Measurements from ENCODE around the gene THBS1.

THBS1 gene

GRCh38 chr15:39591896-39592315 is 11.0 kb downstream of the THBS1 start:
- TF ChIP-seq YY1 (IDR thresholded peaks at IDR 0.05; ENCODE audit: low read depth) (no peak), ZBTB7A (IDR thresholded peaks at IDR 0.05; ENCODE audit: low read depth) (no peak), TCF12 (IDR thresholded peaks at IDR 0.05; ENCODE audit: low read depth) (no peak), USF1 (IDR thresholded peaks at IDR 0.05) (no peak), CREB1 (IDR thresholded peaks at IDR 0.05; ENCODE audit: low read depth) (no peak), EGR1 (IDR thresholded peaks at IDR 0.05) (no peak)
- TF ChIP-seq, protein P1, sequence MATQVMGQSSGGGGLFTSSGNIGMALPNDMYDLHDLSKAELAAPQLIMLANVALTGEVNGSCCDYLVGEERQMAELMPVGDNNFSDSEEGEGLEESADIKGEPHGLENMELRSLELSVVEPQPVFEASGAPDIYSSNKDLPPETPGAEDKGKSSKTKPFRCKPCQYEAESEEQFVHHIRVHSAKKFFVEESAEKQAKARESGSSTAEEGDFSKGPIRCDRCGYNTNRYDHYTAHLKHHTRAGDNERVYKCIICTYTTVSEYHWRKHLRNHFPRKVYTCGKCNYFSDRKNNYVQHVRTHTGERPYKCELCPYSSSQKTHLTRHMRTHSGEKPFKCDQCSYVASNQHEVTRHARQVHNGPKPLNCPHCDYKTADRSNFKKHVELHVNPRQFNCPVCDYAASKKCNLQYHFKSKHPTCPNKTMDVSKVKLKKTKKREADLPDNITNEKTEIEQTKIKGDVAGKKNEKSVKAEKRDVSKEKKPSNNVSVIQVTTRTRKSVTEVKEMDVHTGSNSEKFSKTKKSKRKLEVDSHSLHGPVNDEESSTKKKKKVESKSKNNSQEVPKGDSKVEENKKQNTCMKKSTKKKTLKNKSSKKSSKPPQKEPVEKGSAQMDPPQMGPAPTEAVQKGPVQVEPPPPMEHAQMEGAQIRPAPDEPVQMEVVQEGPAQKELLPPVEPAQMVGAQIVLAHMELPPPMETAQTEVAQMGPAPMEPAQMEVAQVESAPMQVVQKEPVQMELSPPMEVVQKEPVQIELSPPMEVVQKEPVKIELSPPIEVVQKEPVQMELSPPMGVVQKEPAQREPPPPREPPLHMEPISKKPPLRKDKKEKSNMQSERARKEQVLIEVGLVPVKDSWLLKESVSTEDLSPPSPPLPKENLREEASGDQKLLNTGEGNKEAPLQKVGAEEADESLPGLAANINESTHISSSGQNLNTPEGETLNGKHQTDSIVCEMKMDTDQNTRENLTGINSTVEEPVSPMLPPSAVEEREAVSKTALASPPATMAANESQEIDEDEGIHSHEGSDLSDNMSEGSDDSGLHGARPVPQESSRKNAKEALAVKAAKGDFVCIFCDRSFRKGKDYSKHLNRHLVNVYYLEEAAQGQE (IDR thresholded peaks at IDR 0.05; ENCODE audit: low read depth): no peak

GRCh38 chr15:39592500-39592899 is 11.6 kb downstream of the THBS1 start:
- no peak for TF ChIP-seq TAF1 (IDR thresholded peaks at IDR 0.05; ENCODE audit: low read depth)
- TF ChIP-seq CEBPB (IDR thresholded peaks at IDR 0.05): no peak
- TF ChIP-seq USF1 (IDR thresholded peaks at IDR 0.05): no peak
- no peak for TF ChIP-seq YY1 (IDR thresholded peaks at IDR 0.05; ENCODE audit: low read depth)
- no peak for TF ChIP-seq TEAD4 (IDR thresholded peaks at IDR 0.05)
- no peak for TF ChIP-seq RAD21 (IDR thresholded peaks at IDR 0.05; ENCODE audit: low read depth)
- no peak for TF ChIP-seq EGR1 (IDR thresholded peaks at IDR 0.05)
- no peak for TF ChIP-seq TCF12 (IDR thresholded peaks at IDR 0.05; ENCODE audit: low read depth)
- TF ChIP-seq NFIC (IDR thresholded peaks at IDR 0.05): no peak
- TF ChIP-seq CREB1 (IDR thresholded peaks at IDR 0.05; ENCODE audit: low read depth): no peak
- TF ChIP-seq FOXM1 (IDR thresholded peaks at IDR 0.05; ENCODE audit: borderline replicate concordance, low read depth): no peak
- TF ChIP-seq, protein P1 (IDR thresholded peaks at IDR 0.05; ENCODE audit: low read depth): no peak
- TF ChIP-seq EP300 (IDR thresholded peaks at IDR 0.05; ENCODE audit: borderline replicate concordance): no peak
- TF ChIP-seq ZBTB7A (IDR thresholded peaks at IDR 0.05; ENCODE audit: low read depth): no peak
- TF ChIP-seq, protein P2, sequence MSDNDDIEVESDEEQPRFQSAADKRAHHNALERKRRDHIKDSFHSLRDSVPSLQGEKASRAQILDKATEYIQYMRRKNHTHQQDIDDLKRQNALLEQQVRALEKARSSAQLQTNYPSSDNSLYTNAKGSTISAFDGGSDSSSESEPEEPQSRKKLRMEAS (IDR thresholded peaks at IDR 0.05): no peak

GRCh38 chr15:39593071-39593655 is 12.3 kb downstream of the THBS1 start:
- TF ChIP-seq YY1 (IDR thresholded peaks at IDR 0.05; ENCODE audit: low read depth): no peak
- no peak for TF ChIP-seq TAF1 (IDR thresholded peaks at IDR 0.05; ENCODE audit: low read depth)
- no peak for TF ChIP-seq FOXM1 (IDR thresholded peaks at IDR 0.05; ENCODE audit: borderline replicate concordance, low read depth)
- TF ChIP-seq CEBPB (IDR thresholded peaks at IDR 0.05): no peak
- no peak for TF ChIP-seq TEAD4 (IDR thresholded peaks at IDR 0.05)
- TF ChIP-seq ZBTB7A (IDR thresholded peaks at IDR 0.05; ENCODE audit: low read depth): no peak
- no peak for TF ChIP-seq EGR1 (IDR thresholded peaks at IDR 0.05)
- TF ChIP-seq RAD21 (IDR thresholded peaks at IDR 0.05; ENCODE audit: low read depth): no peak
- TF ChIP-seq CREB1 (IDR thresholded peaks at IDR 0.05; ENCODE audit: low read depth): no peak
- TF ChIP-seq TCF12 (IDR thresholded peaks at IDR 0.05; ENCODE audit: low read depth): no peak
- TF ChIP-seq EP300 (IDR thresholded peaks at IDR 0.05; ENCODE audit: borderline replicate concordance): no peak

GRCh38 chr15:39593656-39594445 is 13.0 kb downstream of the THBS1 start:
- TF ChIP-seq EGR1 (IDR thresholded peaks at IDR 0.05) (no peak), CREB1 (IDR thresholded peaks at IDR 0.05; ENCODE audit: low read depth) (no peak), TEAD4 (IDR thresholded peaks at IDR 0.05) (no peak), FOXM1 (IDR thresholded peaks at IDR 0.05; ENCODE audit: borderline replicate concordance, low read depth) (no peak), ZBTB7A (IDR thresholded peaks at IDR 0.05; ENCODE audit: low read depth) (no peak), EP300 (IDR thresholded peaks at IDR 0.05; ENCODE audit: borderline replicate concordance) (no peak), YY1 (IDR thresholded peaks at IDR 0.05; ENCODE audit: low read depth) (no peak), CEBPB (IDR thresholded peaks at IDR 0.05) (no peak), TCF12 (IDR thresholded peaks at IDR 0.05; ENCODE audit: low read depth) (no peak), USF1 (IDR thresholded peaks at IDR 0.05) (no peak), NFIC (IDR thresholded peaks at IDR 0.05) (no peak), TAF1 (IDR thresholded peaks at IDR 0.05; ENCODE audit: low read depth) (no peak), RAD21 (IDR thresholded peaks at IDR 0.05; ENCODE audit: low read depth) (no peak)
- TF ChIP-seq, protein P2 (IDR thresholded peaks at IDR 0.05): no peak
- TF ChIP-seq, protein P1 (IDR thresholded peaks at IDR 0.05; ENCODE audit: low read depth): no peak

Measured in Ishikawa (cell line).